ENCODE data around the gene MICA.
"Not testable (repeated sequence)": the region's sequence is repeated elsewhere in the genome, so short reads cannot be mapped to it uniquely, and the experiment has no call there.

Gene MICA

GRCh38 chr6:31407699-31408098 is 4.3 kb downstream of the MICA start:
- no peak overlapping the region for H3K4me3 ChIP-seq (ENCODE audit: low read depth, low read length)
- in situ Hi-C loops (cut with HindIII; ENCODE audit: low sequenced_read_pairs) = no loop called here
- peak; percentile 62 for DNase-seq (ENCODE audit: low read depth, low spot score)
- TF ChIP-seq CTCF (IDR thresholded peaks at IDR 0.05; ENCODE audit: low read depth, low read length) = no peak

GRCh38 chr6:31412506-31412905 is 9.1 kb downstream of the MICA start:
- no peak for DNase-seq (ENCODE audit: low read depth, low spot score)
- TF ChIP-seq CTCF (IDR thresholded peaks at IDR 0.05; ENCODE audit: low read depth, low read length) = no peak
- no peak overlapping the region for H3K4me3 ChIP-seq (ENCODE audit: low read depth, low read length)
- in situ Hi-C loops (cut with HindIII; ENCODE audit: low sequenced_read_pairs) = no loop called here

- DNase-seq (ENCODE audit: low read depth, low spot score); in situ Hi-C loops (cut with HindIII; ENCODE audit: low sequenced_read_pairs): not testable (repeated sequence)
Measured at GRCh38 chr6:31414148-31414770, 10.9 kb downstream of the MICA start.

GRCh38 chr6:31414771-31415265 is 11.4 kb downstream of the MICA start:
- in situ Hi-C loops (cut with HindIII; ENCODE audit: low sequenced_read_pairs) = no loop called here
- no peak overlapping the region for H3K4me3 ChIP-seq (ENCODE audit: low read depth, low read length)
- no peak for DNase-seq (ENCODE audit: low read depth, low spot score)
- no peak for TF ChIP-seq CTCF (IDR thresholded peaks at IDR 0.05; ENCODE audit: low read depth, low read length)

More at GRCh38 chr6:31414148-31414770, 10.9 kb downstream of the MICA start:
- H3K4me3 ChIP-seq (ENCODE audit: low read depth, low read length) = not testable (repeated sequence)

GRCh38 chr6:31416394-31417014 is 13.1 kb downstream of the MICA start:
- in situ Hi-C loops (cut with HindIII; ENCODE audit: low sequenced_read_pairs) = no loop called here
- no peak for DNase-seq (ENCODE audit: low read depth, low spot score)
- H3K4me3 ChIP-seq (ENCODE audit: low read depth, low read length) = no peak overlapping the region
- no peak for TF ChIP-seq CTCF (IDR thresholded peaks at IDR 0.05; ENCODE audit: low read depth, low read length)

GRCh38 chr6:31418251-31418650 is 14.9 kb downstream of the MICA start:
- H3K4me3 ChIP-seq (ENCODE audit: low read depth, low read length) = no peak overlapping the region
- TF ChIP-seq CTCF (IDR thresholded peaks at IDR 0.05; ENCODE audit: low read depth, low read length) = no peak
- DNase-seq (ENCODE audit: low read depth, low spot score) = no peak
- in situ Hi-C loops (cut with HindIII; ENCODE audit: low sequenced_read_pairs) = no loop called here

- TF ChIP-seq CTCF (IDR thresholded peaks at IDR 0.05; ENCODE audit: low read depth, low read length) = no peak
- H3K4me3 ChIP-seq (ENCODE audit: low read depth, low read length) = no peak overlapping the region
- no peak for DNase-seq (ENCODE audit: low read depth, low spot score)
- in situ Hi-C loops (cut with HindIII; ENCODE audit: low sequenced_read_pairs) = no loop called here
Measured at GRCh38 chr6:31419842-31420241, 16.4 kb downstream of the MICA start.

All from astrocyte of the spinal cord (primary cell).